GM19455 (cell line): ENCODE results near the gene GAGE12J.
"Not testable (repeated sequence)": the region's sequence is repeated elsewhere in the genome, so short reads cannot be mapped to it uniquely, and the experiment has no call there.

Source experiments
- ATAC-seq: cut with Tn5 transposase; IDR thresholded peaks from one replicate; pipeline ENCODE4 v1.9.1; 2021; ENCODE audit not compliant: unreplicated experiment

Gene GAGE12J

DNA sequence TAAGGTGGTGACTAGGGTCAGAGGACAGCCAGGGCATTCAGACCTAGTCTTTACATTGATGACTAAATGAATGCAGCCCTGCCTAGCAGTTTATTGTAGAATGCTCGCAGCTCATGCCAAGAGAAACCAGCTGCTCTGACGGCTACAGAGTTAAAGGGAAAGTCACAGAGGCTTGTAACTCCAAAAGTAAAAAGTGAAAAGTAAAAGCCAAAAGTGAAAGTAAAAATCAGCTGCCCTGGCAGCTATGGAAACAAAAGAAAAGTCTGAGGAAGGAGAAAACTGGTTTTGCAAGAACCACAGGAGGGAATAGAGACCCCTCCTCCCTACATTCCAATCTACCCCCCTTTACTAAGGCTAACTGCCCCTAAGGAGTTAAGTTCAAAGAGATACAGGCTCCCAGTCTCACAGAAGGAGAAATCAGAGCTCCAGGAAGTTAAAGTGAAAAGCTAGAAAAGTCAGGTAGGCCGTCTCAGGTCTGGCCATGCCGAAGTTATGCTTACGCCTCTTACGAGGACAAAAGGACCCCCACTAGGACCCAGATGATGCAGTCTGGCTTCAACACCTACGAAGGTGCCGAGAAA, 12.3 kb upstream of the GAGE12J start:
- ATAC-seq: no peak

- no peak for ATAC-seq
Measured at GRCh38 chrX:49310371-49310770, 11.5 kb upstream of the GAGE12J start.

DNA sequence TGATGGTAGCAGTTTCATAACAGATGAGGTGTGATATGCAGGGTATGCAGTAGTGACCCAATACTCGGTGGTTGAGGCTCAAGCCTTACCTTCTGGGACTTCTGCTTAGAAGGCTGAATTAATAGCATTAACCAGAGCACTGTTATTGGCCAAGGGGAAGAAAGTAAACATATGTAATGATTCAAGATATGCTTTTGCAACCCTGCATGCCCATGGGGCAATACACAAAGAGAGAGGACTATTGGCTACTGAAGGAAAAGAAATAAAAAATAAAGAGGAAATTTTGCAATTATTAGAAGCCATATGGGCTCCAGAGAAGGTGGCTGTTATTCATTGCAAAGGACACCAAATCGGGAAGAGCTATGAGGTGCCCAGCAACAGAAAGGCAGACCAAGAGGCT, 9.7 kb upstream of the GAGE12J start:
- no peak for ATAC-seq

GRCh38 chrX:49316085-49316484, 5.8 kb upstream of the GAGE12J start:
- no peak for ATAC-seq

DNA sequence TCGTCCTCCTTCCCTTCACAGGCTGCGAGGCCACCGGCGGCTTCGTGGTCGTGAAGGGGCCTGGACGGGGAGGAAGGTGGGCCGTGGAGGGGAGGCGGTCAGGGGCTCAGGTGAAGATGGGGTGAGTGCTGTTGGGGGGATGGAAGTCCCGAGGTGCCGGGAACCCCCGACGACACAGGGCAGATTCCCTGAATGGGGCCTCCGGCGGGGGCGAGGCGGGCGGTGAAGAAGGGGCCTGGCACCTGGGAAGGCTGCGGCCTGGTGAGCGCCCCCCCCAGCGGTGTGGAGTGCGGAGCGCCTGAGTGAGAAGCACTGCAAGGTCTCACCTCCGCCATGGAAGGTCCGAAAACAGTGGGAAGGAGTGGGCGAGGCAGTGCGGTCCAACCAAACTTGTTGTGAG, 429 bp downstream of the GAGE12J start:
- ATAC-seq: not testable (repeated sequence)

DNA sequence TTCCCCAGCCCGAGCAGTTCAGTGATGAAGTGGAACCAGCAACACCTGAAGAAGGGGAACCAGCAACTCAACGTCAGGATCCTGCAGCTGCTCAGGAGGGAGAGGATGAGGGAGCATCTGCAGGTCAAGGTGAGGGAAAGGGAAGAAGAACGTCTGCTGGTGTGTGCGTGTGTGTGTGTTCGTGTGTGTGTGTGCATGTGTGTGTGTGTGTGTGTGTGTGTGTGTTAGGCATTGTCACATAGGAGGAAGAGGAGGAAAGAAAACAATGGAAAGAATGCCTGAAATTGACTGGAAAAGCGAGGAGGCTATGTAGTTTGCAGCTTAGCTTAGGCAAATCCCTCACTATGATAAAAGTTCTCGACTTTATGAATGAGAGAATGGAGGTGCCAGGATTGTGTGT, 1.9 kb downstream of the GAGE12J start:
- ATAC-seq: not testable (repeated sequence)

DNA sequence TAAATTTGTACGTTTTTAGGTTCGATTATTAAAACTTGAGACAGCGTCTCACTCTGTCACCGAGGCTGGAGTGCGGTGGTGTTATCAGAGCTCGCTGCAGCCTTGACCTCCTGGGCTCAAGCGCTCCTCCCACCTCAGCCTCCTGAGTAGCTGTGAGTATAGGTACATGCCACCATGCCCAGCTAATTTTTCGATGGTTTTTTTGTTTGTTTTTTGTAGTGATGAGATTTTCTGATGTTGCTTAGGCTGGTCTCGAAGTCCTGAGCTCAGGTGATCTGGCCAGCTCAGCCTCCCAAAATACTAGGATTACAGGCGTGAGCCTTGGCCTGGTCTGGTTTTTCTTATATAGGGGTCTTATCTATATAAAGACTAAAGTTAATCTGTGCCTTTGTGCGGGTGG, 8.6 kb downstream of the GAGE12J start:
- ATAC-seq: not testable (repeated sequence)

GRCh38 chrX:49331282-49331681, 9.4 kb downstream of the GAGE12J start, which contains the start of gene GAGE13:
TSS of gene GAGE13 (plus strand) at chrX:49331582. CDS start at chrX:49332738, 1,156 bp downstream.
- not testable (repeated sequence) for ATAC-seq

- ATAC-seq: not testable (repeated sequence)
Measured at GRCh38 chrX:49331841-49332240, 10.0 kb downstream of the GAGE12J start.

- ATAC-seq: not testable (repeated sequence)
Measured at GRCh38 chrX:49341449-49341848, 19.6 kb downstream of the GAGE12J start.

DNA sequence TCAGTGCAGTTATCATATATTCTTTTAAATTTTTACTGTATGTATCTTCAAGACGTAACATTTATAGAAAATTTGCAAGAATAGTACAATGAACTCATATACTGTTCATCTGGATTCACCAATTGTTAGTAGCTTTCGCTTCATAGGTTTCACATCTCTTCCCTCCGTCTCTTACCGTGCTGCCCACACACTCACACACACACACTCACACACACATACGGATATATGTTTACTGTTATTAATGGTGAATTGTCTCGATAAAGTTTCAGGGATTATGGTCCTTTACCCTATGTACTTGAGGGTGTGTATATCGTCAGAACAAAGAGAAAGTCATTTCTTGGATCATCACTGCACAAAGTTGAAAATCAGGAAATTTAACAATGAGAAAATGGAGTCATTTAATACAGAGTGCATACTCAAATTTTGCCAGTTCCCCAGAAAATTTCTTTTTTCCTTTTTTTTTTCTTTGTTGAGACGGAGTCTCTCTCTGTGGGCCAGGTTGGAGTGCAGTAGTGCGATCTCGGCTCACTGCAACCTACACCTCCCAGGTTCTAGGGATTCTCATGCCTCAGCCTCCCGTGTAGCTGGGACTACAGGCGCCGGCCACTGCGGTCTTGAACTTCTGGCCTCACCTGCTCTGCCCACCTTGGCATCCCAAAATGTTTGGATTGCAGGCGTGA, 22.8 kb downstream of the GAGE12J start:
- ATAC-seq: not testable (repeated sequence)

DNA sequence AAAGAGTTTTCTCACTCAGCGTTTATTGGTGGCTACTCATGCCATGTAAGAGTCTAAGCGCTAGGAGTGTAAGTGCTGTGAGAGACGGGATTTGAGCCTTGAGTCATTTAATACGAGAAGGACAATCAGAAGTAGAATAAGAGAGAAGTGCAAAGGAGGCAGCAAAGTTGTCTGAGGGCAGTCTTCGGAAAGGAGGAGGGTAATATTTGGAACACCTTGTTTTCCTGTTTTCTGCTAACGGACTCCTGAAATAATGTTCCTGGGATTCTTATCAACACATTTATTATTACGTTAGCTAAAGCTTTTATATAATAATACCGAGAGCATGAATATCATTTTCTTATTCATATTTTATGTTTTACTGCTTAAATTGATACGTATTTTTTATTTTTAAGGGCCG, 23.6 kb downstream of the GAGE12J start:
- ATAC-seq: not testable (repeated sequence)

DNA sequence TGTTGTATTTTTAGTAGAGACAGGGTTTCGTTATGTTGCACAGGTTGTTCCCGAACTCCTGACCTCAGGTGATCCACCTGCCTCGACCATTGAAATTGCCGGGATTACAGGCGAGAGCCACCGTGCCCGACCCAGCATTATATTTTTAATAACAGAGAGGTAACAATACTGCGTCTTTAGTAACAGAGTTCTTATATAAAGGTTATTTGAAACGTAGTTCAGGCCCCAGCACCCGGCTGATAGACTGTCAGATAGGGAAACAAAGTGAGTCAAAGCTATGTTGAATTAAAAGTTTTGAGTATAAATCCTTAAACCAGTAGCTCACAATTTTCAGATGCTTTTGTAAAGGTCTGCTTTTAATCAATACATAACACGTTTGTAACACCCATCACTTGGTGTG, 24.3 kb downstream of the GAGE12J start:
- ATAC-seq: not testable (repeated sequence)
